ENCODE measurements around the gene OR5B3.
"Not testable (repeated sequence)": the region's sequence is repeated elsewhere in the genome, so short reads cannot be mapped to it uniquely, and the experiment has no call there.

The OR5B3 gene

DNA sequence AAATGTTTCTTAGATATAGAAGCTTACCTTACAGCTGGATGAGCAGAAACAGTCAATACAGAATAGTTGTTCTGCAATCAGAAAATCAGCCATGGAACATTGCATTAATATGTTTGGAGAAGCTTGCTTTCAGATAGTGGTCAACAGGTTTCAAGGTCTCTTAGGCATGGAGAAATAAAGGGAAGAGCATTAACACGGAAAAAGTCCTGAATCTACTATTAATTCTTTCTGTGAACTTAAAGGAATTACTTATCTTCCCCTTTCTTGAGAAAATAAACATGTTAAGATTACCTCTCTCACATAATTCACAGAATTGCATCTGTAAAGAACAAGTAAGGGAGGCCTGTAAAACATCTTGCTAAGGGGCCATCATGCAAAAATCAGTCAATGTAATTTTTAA lies at the start of gene OR5B3:
OR5B3 (minus strand) TSS at position 101 of the 400 bp plus-strand sequence. CDS start 3,465 bp downstream, outside the sequence.
- DNase-seq, result no peak

DNA sequence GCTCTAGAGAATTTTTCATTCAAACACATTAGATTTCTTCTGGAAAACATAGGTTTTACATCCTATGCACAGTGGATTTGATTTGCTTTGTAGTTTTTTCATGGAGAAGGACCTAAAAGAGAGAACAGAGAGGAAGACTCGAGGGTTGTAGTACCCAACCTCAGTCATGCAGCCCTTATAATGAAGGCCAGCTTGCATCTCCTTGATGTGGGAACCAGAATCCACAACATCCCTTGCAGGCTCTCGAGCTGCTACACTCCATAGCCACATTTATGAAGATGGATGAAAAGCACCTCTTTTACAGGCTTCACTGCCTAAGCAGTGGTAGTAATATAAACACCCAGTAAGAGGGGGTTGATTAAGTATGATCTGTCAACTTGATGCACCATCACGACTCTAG lies 44.9 kb upstream of the OR5B3 start:
- no peak for DNase-seq

- no peak for DNase-seq
These were observed 39.6 kb upstream of the OR5B3 start for GRCh38 chr11:58446294-58446693.

DNA sequence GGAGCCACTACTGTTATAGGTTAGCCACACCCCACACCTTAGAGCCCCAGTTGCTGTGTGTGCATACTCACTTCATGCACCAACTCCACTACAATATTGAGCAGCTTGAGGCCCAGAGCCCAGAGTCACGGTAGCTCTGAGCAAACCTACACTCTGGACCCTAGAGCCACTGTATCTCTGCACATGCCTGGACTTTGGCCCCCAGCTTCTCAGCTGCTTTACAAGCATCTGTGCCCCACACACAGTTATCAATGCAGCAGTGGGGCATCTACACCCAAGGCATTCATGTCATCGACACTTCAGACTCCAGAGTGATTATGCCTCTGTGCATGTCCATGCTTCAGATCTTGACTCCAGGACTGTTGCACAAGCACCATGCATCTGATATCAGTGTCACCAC lies 37.6 kb upstream of the OR5B3 start:
- DNase-seq, result no peak

GRCh38 chr11:58442136-58442535 lies 35.5 kb upstream of the OR5B3 start, which contains the start of gene OR5B12:
TSS of gene OR5B12 (minus strand) at chr11:58442236. CDS start at chr11:58440151, 2,085 bp downstream.
- DNase-seq, result no peak

- DNase-seq, result no peak
These were observed 31.8 kb upstream of the OR5B3 start for GRCh38 chr11:58438486-58438885.

DNA sequence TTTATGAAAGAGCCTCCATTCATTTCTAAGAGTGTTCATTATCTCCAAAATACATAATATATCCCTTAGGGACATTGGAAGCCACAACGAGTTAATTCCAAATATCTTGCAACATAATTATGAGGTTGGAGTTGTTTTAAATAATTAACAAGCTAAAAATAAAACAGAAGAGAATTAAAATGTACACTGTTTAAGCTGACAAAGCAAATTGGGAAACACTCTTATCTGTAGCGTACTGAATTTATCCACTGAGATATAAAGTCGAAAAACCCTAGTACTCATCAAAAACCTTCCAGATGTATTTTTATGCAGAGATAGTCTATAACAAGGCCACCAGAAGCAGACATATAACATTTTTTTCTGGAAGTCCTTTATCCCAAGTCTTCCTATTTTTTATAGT lies 27.5 kb upstream of the OR5B3 start:
- no peak for DNase-seq

GRCh38 chr11:58433638-58434203 lies 27.0 kb upstream of the OR5B3 start:
- DNase-seq, result no peak

GRCh38 chr11:58429273-58429672 lies 22.6 kb upstream of the OR5B3 start:
- no peak for DNase-seq

DNA sequence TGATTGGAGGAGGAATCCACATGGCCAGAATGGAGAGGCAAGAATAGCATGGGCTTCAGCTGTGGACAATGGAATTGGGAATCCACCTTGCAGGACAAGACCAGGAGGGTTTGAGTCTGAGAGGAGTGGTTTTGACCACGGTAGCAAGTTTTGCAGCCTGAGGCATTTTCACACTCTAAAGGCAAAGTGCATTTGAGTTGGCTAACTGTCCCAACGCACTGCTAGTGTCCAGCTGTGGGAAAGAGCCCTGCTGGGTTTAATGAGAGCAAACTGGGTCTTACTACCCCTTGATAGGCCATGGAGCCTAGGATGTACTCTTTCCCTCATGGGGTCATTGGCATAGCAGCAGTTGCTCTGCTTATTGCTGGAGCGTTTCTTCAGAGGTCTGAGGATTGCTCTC lies 21.3 kb upstream of the OR5B3 start, which contains the start of gene OR5B2:
OR5B2 (minus strand) TSS at position 101 of the 400 bp plus-strand sequence. CDS start 4,860 bp downstream, outside the sequence.
- DNase-seq, result no peak

DNA sequence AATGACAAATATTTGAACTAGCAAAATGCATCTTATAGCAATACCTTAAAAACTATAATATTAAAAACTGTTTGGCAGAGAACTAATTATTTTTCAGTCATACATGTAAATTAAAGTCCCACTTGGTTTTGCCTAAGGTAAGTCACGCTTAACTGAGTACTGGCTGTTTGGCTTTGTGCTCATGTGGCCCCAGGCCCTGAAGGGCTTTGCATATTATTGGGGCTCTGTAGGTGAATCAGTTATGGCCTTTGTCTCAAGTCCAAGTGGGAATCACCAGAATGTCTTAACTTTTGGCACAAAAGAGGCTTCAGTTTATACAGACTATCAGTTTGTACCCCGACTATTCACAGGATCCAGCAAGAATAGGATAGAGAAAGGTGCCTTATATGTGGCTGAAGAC lies 7.1 kb downstream of the OR5B3 start:
- DNase-seq, result not testable (repeated sequence)

- DNase-seq, result no peak
These were observed 11.1 kb downstream of the OR5B3 start for GRCh38 chr11:58395581-58395980.

GRCh38 chr11:58394195-58394594 lies 12.5 kb downstream of the OR5B3 start:
- DNase-seq, result no peak

DNA sequence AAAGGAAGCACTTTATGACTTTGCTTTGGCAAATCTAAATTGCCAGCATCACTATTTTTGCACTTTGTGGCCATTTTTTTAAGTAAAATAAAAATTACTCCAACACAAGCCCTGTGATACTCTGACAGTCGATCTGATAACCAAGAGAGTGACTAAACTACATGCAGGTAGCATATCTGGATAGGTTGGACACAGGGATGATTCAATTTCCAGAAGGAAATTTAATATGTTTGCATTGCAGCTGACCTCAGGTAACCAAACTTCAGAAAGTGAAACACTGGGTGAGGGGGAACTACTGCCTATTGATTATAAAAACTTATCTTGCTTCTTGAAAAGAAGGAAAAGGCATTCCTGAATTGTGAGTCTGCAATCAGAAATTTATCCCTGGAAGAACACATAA lies 13.9 kb downstream of the OR5B3 start:
- no peak for DNase-seq

DNA sequence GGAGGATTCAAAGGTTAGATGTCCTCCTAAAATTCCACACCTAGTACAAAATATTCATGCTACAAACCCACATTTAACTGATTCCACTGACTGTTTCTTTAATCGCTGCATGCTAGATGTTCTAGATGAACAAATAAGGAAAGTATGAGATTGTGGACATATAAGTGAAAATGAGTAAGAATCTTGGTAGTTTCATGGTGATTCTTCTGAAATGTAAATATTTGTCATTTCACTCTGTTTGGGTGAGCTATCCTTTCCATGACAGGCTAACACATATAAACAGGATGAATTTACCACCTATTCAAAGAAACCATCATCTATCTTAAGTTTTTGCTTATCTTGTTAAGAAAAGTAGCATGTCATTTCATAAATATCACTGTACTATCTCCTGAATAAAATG lies 14.8 kb downstream of the OR5B3 start:
- DNase-seq, result no peak

DNA sequence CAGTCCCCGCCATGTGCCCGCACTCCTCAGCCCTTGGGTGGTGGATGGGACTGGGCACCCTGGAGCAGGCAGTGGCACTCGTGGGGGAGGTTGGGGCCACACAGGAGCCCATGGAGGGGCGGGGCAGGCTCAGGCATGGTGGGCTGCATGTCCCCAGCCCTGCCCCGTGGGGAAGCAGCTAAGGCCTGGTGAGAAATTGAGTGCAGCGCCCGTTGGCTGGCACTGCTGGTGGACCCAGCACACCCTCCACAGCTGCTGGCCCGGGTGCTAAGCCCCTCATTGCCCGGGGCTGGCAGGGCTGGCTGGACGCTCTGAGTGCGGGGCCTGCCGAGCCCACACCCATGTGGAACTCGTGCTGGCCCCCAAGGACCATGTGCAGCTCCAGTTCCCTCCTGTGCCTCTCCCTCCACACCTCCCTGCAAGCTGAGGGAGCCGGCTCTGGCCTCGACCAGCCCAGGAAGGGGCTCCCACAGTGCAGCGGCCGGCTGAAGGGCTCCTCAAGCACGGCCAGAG lies 16.1 kb downstream of the OR5B3 start:
- DNase-seq, result no peak

GRCh38 chr11:58358969-58359368 lies 47.7 kb downstream of the OR5B3 start, which contains the start of gene OR5B17:
TSS of gene OR5B17 (minus strand) at chr11:58359069. CDS start at chr11:58359069, 0 bp downstream.
- no peak for DNase-seq

GRCh38 chr11:58354727-58355126 lies 51.9 kb downstream of the OR5B3 start:
- DNase-seq, result no peak

All from activated effector memory CD4-positive, alpha-beta T cell treated with Interleukin-2 at 50 U/mL for 16 hours (primary cell).